Astrocyte (in vitro differentiated cells and primary cell): ENCODE data around the gene KIF15. TPM values are rescaled to one million over a fixed set of nuclear protein-coding genes. Genes with fewer than 3 reads are reported as not detected.

Experiments
- DNase-seq: peaks from one replicate; pipeline ENCODE4 v3.0.0-alpha.2; 2010; ENCODE audit warnings: low read depth
- FAIRE-seq: peaks from 2 replicates; lab custom pipeline; 2011; peaks lifted over from hg19 to GRCh38; lab: Jason Lieb, UNC
- H2AFZ ChIP-seq: 2 replicates; pipeline ENCODE4 v1.6.0; 2012; ENCODE audit warnings: low read depth, low read length, inconsistent platforms
- H3K27ac ChIP-seq: 2 replicates; pipeline ENCODE4 v1.5.1; 2011; ENCODE audit warnings: low read depth, low read length, inconsistent platforms
- H3K27me3 ChIP-seq: 2 replicates; pipeline ENCODE4 v1.6.0; 2011; ENCODE audit warnings: low read length, inconsistent platforms; ENCODE audit not compliant: insufficient read depth
- H3K36me3 ChIP-seq: 2 replicates; pipeline ENCODE4 v1.5.1; 2011; ENCODE audit warnings: low read length, inconsistent platforms; ENCODE audit not compliant: insufficient read depth
- H3K4me1 ChIP-seq: 2 replicates; pipeline ENCODE4 v1.5.1; 2011; ENCODE audit warnings: low read length, inconsistent platforms; ENCODE audit not compliant: insufficient read depth
- H3K4me2 ChIP-seq: 2 replicates; pipeline ENCODE4 v1.6.0; 2012; ENCODE audit warnings: low read length, inconsistent platforms
- H3K4me3 ChIP-seq: 2 replicates; pipeline ENCODE4 v1.5.1; 2011; ENCODE audit warnings: low read depth, mild to moderate bottlenecking, low read length, inconsistent platforms; ENCODE audit not compliant: insufficient read depth
- H3K79me2 ChIP-seq: 2 replicates; pipeline ENCODE4 v1.6.0; 2012; ENCODE audit warnings: mild to moderate bottlenecking, low read length, inconsistent platforms; ENCODE audit not compliant: insufficient read depth
- H3K9ac ChIP-seq: 2 replicates; pipeline ENCODE4 v1.6.0; 2012; ENCODE audit warnings: mild to moderate bottlenecking, low read length, inconsistent platforms
- H3K9me3 ChIP-seq: 2 replicates; pipeline ENCODE4 v1.5.1; 2012; ENCODE audit warnings: low read depth, mild to moderate bottlenecking, low read length, inconsistent platforms; ENCODE audit not compliant: insufficient read depth
- H4K20me1 ChIP-seq: 2 replicates; pipeline ENCODE4 v1.6.0; 2012; ENCODE audit warnings: low read length, inconsistent platforms; ENCODE audit not compliant: insufficient read depth
- H3K27ac Mint-ChIP-seq: one replicate; pipeline ENCODE4 v1.8.0; 2021; ENCODE audit warnings: mild to moderate bottlenecking, mixed read lengths; ENCODE audit not compliant: unreplicated experiment
- H3K27me3 Mint-ChIP-seq: one replicate; pipeline ENCODE4 v1.8.0; 2021; ENCODE audit warnings: low read depth, mixed read lengths; ENCODE audit not compliant: unreplicated experiment
- H3K36me3 Mint-ChIP-seq: one replicate; pipeline ENCODE4 v1.8.0; 2021; ENCODE audit warnings: low read depth, mixed read lengths; ENCODE audit not compliant: unreplicated experiment
- H3K4me1 Mint-ChIP-seq: one replicate; pipeline ENCODE4 v1.8.0; 2021; ENCODE audit warnings: low read depth, mixed read lengths; ENCODE audit not compliant: unreplicated experiment
- H3K4me3 Mint-ChIP-seq: one replicate; pipeline ENCODE4 v1.8.0; 2021; ENCODE audit warnings: mild to moderate bottlenecking, moderate library complexity, mixed read lengths; ENCODE audit not compliant: unreplicated experiment
- H3K9me3 Mint-ChIP-seq: one replicate; pipeline ENCODE4 v1.8.0; 2021; ENCODE audit warnings: mild to moderate bottlenecking, mixed read lengths; ENCODE audit not compliant: unreplicated experiment
- CTCF ChIP-seq: IDR thresholded peaks from 2 replicates; pipeline ENCODE4 v1.5.1; 2011; ENCODE audit warnings: low read depth, mild to moderate bottlenecking, inconsistent platforms, low read length, moderate library complexity; ENCODE audit not compliant: insufficient read depth
- EZH2 ChIP-seq: IDR thresholded peaks from 2 replicates; pipeline ENCODE4 v1.6.1; 2012; ENCODE audit warnings: mild to moderate bottlenecking, low read length, inconsistent platforms; ENCODE audit not compliant: insufficient read depth
- total RNA-seq: library from RNA; stranded (reverse); gene quantifications from 2 replicates; pipeline ENCODE4 v1.2.1, GENCODE V29; 2021

The KIF15 gene
- total RNA-seq, 1 donor from 2014 or later: 1.5 TPM

- Histone ChIP-seq H3K4me1 (no peaks in the 10 kb centered on the region), H2AFZ (no peak overlapping the region), H4K20me1 (no peaks in the 10 kb centered on the region), H3K4me2 (no peak overlapping the region), H3K4me3 (no peak overlapping the region), H3K9me3 (no peaks in the 10 kb centered on the region), H3K36me3 (peaks cover 9% of the 10 kb centered on the region), H3K9ac (no peak overlapping the region), H3K27me3 (no peaks in the 10 kb centered on the region), H3K27ac (no peak overlapping the region), H3K79me2 (no peaks in the 10 kb centered on the region)
- H3K9me3 Mint-ChIP-seq: no peaks in the 10 kb centered on the region
- no peaks in the 10 kb centered on the region for H3K36me3 Mint-ChIP-seq
- H3K4me3 Mint-ChIP-seq: no peak overlapping the region
- no peak for TF ChIP-seq CTCF
- TF ChIP-seq EZH2: no peak
- DNase-seq (no peak), FAIRE-seq (no peak)
- H3K27me3 Mint-ChIP-seq: no peaks in the 10 kb centered on the region
- peaks cover 3% of the 10 kb centered on the region for H3K4me1 Mint-ChIP-seq
- no peak overlapping the region for H3K27ac Mint-ChIP-seq
Observed at GRCh38 chr3:44802011-44802410, 40.4 kb downstream of the KIF15 start.

- Histone ChIP-seq H3K4me2 (no peak overlapping the region), H3K9ac (no peak overlapping the region), H3K27me3 (no peaks in the 10 kb centered on the region), H3K4me3 (no peak overlapping the region), H3K9me3 (no peaks in the 10 kb centered on the region), H2AFZ (no peak overlapping the region), H3K36me3 (peaks cover 5% of the 10 kb centered on the region), H3K4me1 (no peaks in the 10 kb centered on the region), H3K79me2 (no peaks in the 10 kb centered on the region), H3K27ac (no peak overlapping the region), H4K20me1 (no peaks in the 10 kb centered on the region)
- no peak overlapping the region for H3K4me3 Mint-ChIP-seq
- no peaks in the 10 kb centered on the region for H3K27me3 Mint-ChIP-seq
- no peaks in the 10 kb centered on the region for H3K9me3 Mint-ChIP-seq
- TF ChIP-seq EZH2 (no peak), CTCF (no peak)
- peaks cover 3% of the 10 kb centered on the region for H3K4me1 Mint-ChIP-seq
- FAIRE-seq (no peak), DNase-seq (no peak)
- H3K36me3 Mint-ChIP-seq: no peaks in the 10 kb centered on the region
- no peak overlapping the region for H3K27ac Mint-ChIP-seq
Observed at GRCh38 chr3:44803298-44803697, 41.7 kb downstream of the KIF15 start.

- DNase-seq (no peak), FAIRE-seq (no peak)
- Histone ChIP-seq H3K36me3 (peaks cover 5% of the 10 kb centered on the region), H3K9me3 (no peaks in the 10 kb centered on the region), H3K4me2 (no peak overlapping the region), H2AFZ (no peak overlapping the region), H3K9ac (no peak overlapping the region), H3K27me3 (no peaks in the 10 kb centered on the region), H3K79me2 (no peaks in the 10 kb centered on the region), H3K4me1 (no peaks in the 10 kb centered on the region), H3K27ac (no peak overlapping the region), H4K20me1 (no peaks in the 10 kb centered on the region), H3K4me3 (no peak overlapping the region)
- peaks cover 2% of the 10 kb centered on the region for H3K36me3 Mint-ChIP-seq
- no peak overlapping the region for H3K4me3 Mint-ChIP-seq
- H3K27me3 Mint-ChIP-seq: no peaks in the 10 kb centered on the region
- H3K4me1 Mint-ChIP-seq: peaks cover 3% of the 10 kb centered on the region
- H3K9me3 Mint-ChIP-seq: no peaks in the 10 kb centered on the region
- no peak for TF ChIP-seq EZH2
- no peak for TF ChIP-seq CTCF
- no peak overlapping the region for H3K27ac Mint-ChIP-seq
Observed at GRCh38 chr3:44805960-44806359, 44.4 kb downstream of the KIF15 start.
